K562 (cell line): ENCODE results near the gene MKNK2. TPM values are rescaled to one million over a fixed set of nuclear protein-coding genes. Genes with fewer than 3 reads are reported as not detected.
A peak's percentile ranks its signal among the peaks of the same experiment; 100 is the strongest.

Experiments used
- CLOCK ChIP-seq: fragments of 250-450 bp; sonication (Bioruptor Pico); IDR thresholded peaks from 2 replicates; pipeline ENCODE4 v1.4.0; 2020; ENCODE audit warnings: mild to moderate bottlenecking, moderate library complexity, borderline replicate concordance
- CREB1 ChIP-seq, 2 experiments: sonication (generic) in 1 of 2; formaldehyde crosslinking in 1 of 2; IDR thresholded peaks; 2 replicates each; pipeline versions ENCODE4 v1.6.1 to v1.8.0; 2012 to 2022; ENCODE audit warnings: inconsistent platforms in 1 of 2, mild to moderate bottlenecking in 1 of 2, missing genetic modification reagents in 1 of 2, moderate library complexity in 1 of 2
- ELK1 ChIP-seq: sonication (generic); formaldehyde crosslinking; IDR thresholded peaks from 2 replicates; pipeline ENCODE4 v1.8.1; 2022; ENCODE audit warnings: missing genetic modification reagents
- MAFF ChIP-seq: IDR thresholded peaks from 2 replicates; pipeline ENCODE4 v1.6.1; 2012; ENCODE audit warnings: low read length, improper control_type of control experiment
- RBFOX2 ChIP-seq: fragments of 200-400 bp; formaldehyde crosslinking; IDR thresholded peaks from 2 replicates; pipeline ENCODE4 v1.6.1; 2017; ENCODE audit warnings: low read depth, mild to moderate bottlenecking, low read length, moderate library complexity
- SMAD1 ChIP-seq: fragments of 150-350 bp; IDR thresholded peaks from 2 replicates; pipeline ENCODE4 v1.6.1; 2014; ENCODE audit warnings: low read length, low read depth; ENCODE audit not compliant: partially characterized antibody
- SMARCA5 ChIP-seq: fragments of 450-650 bp; IDR thresholded peaks from 2 replicates; pipeline ENCODE4 v1.6.1; 2016
- ZNF165 ChIP-seq: fragments of 250-450 bp; sonication (Bioruptor Pico); IDR thresholded peaks from 2 replicates; pipeline ENCODE4 v1.4.0; 2020; ENCODE audit warnings: borderline replicate concordance
- ZNF23 ChIP-seq: fragments of 250-450 bp; sonication (Bioruptor Pico); IDR thresholded peaks from 2 replicates; pipeline ENCODE4 v1.4.0; 2020; ENCODE audit warnings: mild to moderate bottlenecking
- ZNF717 ChIP-seq: fragments of 250-450 bp; sonication (Bioruptor Pico); IDR thresholded peaks from 2 replicates; pipeline ENCODE4 v1.5.0; 2021
- polyA plus RNA-seq, 8 experiments: library from polyadenylated mRNA; depleted of rRNA in 4 of 8; stranded (reverse) in 5 of 8; unstranded in 3 of 8; fragments of >200 nt; fragmentation: Nextera tagmentation in 2 of 8; fragmentation: Illumina TruSeq in 1 of 8; extraction: Ambion mirVana in 2 of 8; extraction: Trizol in 1 of 8; gene quantifications; 2 replicates each; pipeline versions ENCODE4 v1.2.1 to v1.2.3, GENCODE V29; 2011 to 2014; ENCODE audit warnings: inconsistent platforms in 1 of 8, missing spikeins in 1 of 8
- total RNA-seq, 7 experiments: library from RNA; depleted of rRNA in 6 of 7; stranded (reverse); fragments of >200 nt in 6 of 7; fragmentation: Illumina TruSeq in 2 of 7; extraction: Trizol in 2 of 7; gene quantifications; 2 replicates each; pipeline versions ENCODE4 v1.2.1 to v1.2.3, GENCODE V29; 2011 to 2021; ENCODE audit warnings: low replicate concordance in 1 of 7
- TF ChIP-seq, protein P1 (sequence below): fragments of 250-450 bp; sonication (Bioruptor Pico); IDR thresholded peaks from 2 replicates; pipeline ENCODE4 v1.5.0; 2021; ENCODE audit warnings: mild to moderate bottlenecking, moderate library complexity
- TF ChIP-seq, protein P2 (sequence below): fragments of 250-450 bp; sonication (Bioruptor Pico); IDR thresholded peaks from 2 replicates; pipeline ENCODE4 v1.5.1; 2021; ENCODE audit warnings: mild to moderate bottlenecking

The MKNK2 gene
- total and polyA plus RNA-seq, 9 of the 15 experiments (the other 6 are each of a cell fraction or from before 2014, with no cell fraction given) = 5.1 to 191 (median 51.9) TPM

DNA sequence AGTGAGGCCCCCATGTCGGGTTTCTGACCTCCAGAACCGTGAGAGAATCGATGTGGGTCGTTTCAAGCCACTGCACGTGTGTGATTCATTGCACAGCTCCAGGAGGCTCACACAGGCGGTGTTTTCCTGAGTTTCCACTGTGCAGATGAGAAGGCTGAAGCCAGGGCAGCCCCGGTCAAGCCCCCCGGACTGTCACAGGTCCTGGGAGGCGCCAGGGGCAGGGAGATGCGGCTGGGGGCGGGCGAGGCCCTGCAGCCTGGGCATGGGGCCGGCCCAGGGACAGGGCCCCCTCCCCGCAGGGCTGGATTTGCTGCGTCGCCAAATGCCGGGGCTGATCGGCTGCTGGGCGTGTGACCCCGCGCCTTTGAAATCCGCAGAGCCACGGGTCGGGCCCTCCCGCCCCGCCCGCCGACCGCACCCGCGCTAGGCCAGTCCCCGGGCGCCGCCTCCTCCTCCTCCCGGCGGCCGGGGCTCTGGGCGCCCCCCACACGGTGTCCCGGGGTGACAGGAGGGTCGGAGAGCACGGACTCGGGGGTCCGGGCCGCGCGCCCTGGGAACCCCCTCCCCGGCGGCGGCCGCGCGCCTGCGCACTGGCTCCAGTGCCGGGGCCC lies 9.9 kb upstream of the MKNK2 start (continued):
- TF ChIP-seq ZNF717 (CRISPR knock-in tag) (0 out of 2 replicates have a peak, but pooled peaks have one; percentile 38), CLOCK (no peak), ZNF165 (CRISPR knock-in tag) (no peak), CREB1 (IDR thresholded peaks at IDR 0.05) (no peak; the same call in none of the 2 replicates), CREB1 (CRISPR knock-in tag; IDR thresholded peaks at IDR 0.05) (no peak), RBFOX2 (peak; percentile 70), ELK1 (CRISPR knock-in tag) (no peak), SMARCA5 (no peak), ZNF23 (CRISPR knock-in tag) (no peak), MAFF (no peak), SMAD1 (peak; percentile 22)
- TF ChIP-seq, protein P1, sequence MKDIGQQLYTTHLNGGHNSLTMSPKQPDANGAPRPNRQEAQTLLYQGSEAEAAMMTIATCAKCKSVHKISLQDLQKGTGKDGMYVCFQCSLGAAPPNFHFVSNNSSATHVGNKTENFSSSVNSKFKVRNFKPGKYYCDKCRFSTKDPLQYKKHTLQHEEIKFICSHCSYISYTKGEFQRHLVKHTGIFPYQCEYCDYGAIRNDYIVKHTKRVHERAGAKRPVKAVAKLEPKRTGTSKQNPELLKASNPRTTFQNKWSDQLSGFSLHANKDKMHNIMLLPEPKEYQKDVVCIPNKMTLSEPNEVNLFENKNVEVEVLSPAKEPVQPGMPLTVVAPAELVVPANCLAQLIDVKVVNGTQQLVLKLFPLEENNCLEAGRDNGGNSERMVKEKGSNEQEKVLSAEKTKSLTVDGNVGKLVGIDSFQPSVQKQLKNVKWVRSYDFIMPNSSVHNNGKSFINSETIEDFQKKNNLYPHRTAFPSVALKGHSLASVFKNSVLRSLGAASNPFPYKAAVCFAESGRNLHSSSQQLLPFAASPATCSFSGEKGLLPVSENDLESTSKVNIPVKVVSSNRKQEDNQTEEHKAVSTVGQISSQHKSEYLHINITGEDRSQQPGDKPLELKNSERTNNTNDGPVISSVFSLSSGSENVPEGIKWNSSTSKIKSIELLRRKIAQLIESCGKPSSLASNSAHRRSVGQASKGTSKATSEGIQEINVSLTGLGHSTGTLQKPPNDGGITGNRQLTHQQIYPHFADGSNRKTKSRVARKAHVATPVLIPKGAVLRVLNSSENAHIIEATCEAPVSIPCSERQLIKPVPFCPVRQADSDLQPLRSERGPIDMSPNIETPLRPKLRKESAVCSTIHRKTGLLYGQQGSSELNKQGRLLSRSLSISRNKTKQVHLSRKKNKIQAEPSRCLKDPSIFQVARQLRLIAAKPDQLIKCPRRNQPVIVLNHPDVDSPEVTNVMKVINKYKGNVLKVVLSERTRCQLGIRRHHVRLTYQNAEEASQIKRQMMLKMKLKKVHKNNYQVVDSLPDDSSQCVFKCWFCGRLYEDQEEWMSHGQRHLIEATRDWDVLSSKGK (CRISPR knock-in tag) = no peak
- TF ChIP-seq, protein P2, sequence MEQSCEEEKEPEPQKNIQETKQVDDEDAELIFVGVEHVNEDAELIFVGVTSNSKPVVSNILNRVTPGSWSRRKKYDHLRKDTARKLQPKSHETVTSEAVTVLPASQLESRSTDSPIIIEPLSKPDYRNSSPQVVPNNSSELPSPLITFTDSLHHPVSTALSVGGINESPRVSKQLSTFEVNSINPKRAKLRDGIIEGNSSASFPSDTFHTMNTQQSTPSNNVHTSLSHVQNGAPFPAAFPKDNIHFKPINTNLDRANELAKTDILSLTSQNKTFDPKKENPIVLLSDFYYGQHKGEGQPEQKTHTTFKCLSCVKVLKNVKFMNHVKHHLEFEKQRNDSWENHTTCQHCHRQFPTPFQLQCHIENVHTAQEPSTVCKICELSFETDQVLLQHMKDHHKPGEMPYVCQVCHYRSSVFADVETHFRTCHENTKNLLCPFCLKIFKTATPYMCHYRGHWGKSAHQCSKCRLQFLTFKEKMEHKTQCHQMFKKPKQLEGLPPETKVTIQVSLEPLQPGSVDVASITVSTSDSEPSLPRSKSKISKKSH = no peak
